HG02852 (cell line): ENCODE measurements around the gene RNF115.
"Not testable (repeated sequence)": the region's sequence is repeated elsewhere in the genome, so short reads cannot be mapped to it uniquely, and the experiment has no call there.

ENCODE experiments used
- ATAC-seq: cut with Tn5 transposase; IDR thresholded peaks from one replicate; pipeline ENCODE4 v1.9.1; 2021; ENCODE audit warnings: mild to moderate bottlenecking, moderate library complexity; ENCODE audit not compliant: unreplicated experiment

Gene RNF115

GRCh38 chr1:145823565-145824498 lies at the start of gene RNF115, which contains the start of gene POLR3C:
RNF115 (minus strand) TSS chr1:145824095; CDS start chr1:145823873, 222 bp downstream.
POLR3C (plus strand) TSS chr1:145824200; CDS start chr1:145825777, 1,577 bp downstream.
- ATAC-seq: peak; percentile 82

GRCh38 chr1:145871994-145872924 lies 48.4 kb upstream of the RNF115 start:
- ATAC-seq: no peak

GRCh38 chr1:145868232-145868631 lies 44.3 kb upstream of the RNF115 start:
- no peak for ATAC-seq

GRCh38 chr1:145863282-145864018 lies 39.6 kb upstream of the RNF115 start:
- no peak for ATAC-seq

GRCh38 chr1:145859491-145860023 lies 35.7 kb upstream of the RNF115 start:
- peak; percentile 77 for ATAC-seq

- ATAC-seq: peak; percentile 84
Measured at GRCh38 chr1:145858901-145859490, 35.1 kb upstream of the RNF115 start, which contains the start of gene PIAS3. PIAS3 (minus strand) TSS chr1:145859081; CDS start chr1:145858990, 91 bp downstream.

GRCh38 chr1:145858238-145858900 lies 34.5 kb upstream of the RNF115 start:
- ATAC-seq: peak; percentile 22

GRCh38 chr1:145857170-145857569 lies 33.3 kb upstream of the RNF115 start:
- ATAC-seq: no peak

- no peak for ATAC-seq
Measured at GRCh38 chr1:145855426-145855948, 31.6 kb upstream of the RNF115 start.

GRCh38 chr1:145849356-145850160 lies 25.7 kb upstream of the RNF115 start:
- ATAC-seq: no peak

- ATAC-seq: no peak
Measured at GRCh38 chr1:145847827-145848226, 23.9 kb upstream of the RNF115 start.

- ATAC-seq: no peak
Measured at GRCh38 chr1:145846201-145846612, 22.3 kb upstream of the RNF115 start.

GRCh38 chr1:145845514-145846161 lies 21.7 kb upstream of the RNF115 start, which contains the start of gene NUDT17:
NUDT17 (plus strand) TSS chr1:145845630; CDS start chr1:145845641, 11 bp downstream.
- ATAC-seq: peak; percentile 57

- peak; percentile 73 for ATAC-seq
Measured at GRCh38 chr1:145845144-145845513, 21.2 kb upstream of the RNF115 start.

- no peak for ATAC-seq
Measured at GRCh38 chr1:145843031-145843430, 19.1 kb upstream of the RNF115 start.

GRCh38 chr1:145837656-145838055 lies 13.8 kb upstream of the RNF115 start:
- no peak for ATAC-seq

- not testable (repeated sequence) for ATAC-seq
Measured at GRCh38 chr1:145830810-145831209, 6.9 kb upstream of the RNF115 start.
